DOHH2 (cell line): ENCODE data around the gene PTGFRN.

Source experiments
- H3F3A ChIP-seq: fragments of 200-600 bp; sonication (generic), shearing (Covaris generic); 2 replicates; pipeline ENCODE4 v1.6.0; 2016; ENCODE audit warnings: antibody characterized with exemption, mild to moderate bottlenecking; ENCODE audit not compliant: control insufficient read depth, insufficient read depth
- H3K27ac ChIP-seq: fragments of 200-600 bp; sonication (generic); 2 replicates; pipeline ENCODE4 v1.5.1; 2014; ENCODE audit warnings: low read depth, mild to moderate bottlenecking, low read length, moderate library complexity
- H3K27me3 ChIP-seq: fragments of 200-600 bp; sonication (generic); 2 replicates; pipeline ENCODE4 v1.6.1; 2014; ENCODE audit warnings: mild to moderate bottlenecking, low read length, mixed read lengths; ENCODE audit not compliant: control insufficient read depth
- H3K36me3 ChIP-seq: fragments of 200-600 bp; sonication (generic); 2 replicates; pipeline ENCODE4 v1.6.1; 2014; ENCODE audit warnings: mild to moderate bottlenecking, low read length, moderate library complexity, mixed read lengths; ENCODE audit not compliant: control insufficient read depth
- H3K4me1 ChIP-seq: fragments of 200-600 bp; sonication (generic); 2 replicates; pipeline ENCODE4 v1.6.1; 2014; ENCODE audit warnings: mild to moderate bottlenecking, low read length, mixed read lengths; ENCODE audit not compliant: control insufficient read depth
- H3K4me2 ChIP-seq: fragments of 200-600 bp; sonication (generic); 2 replicates; pipeline ENCODE4 v1.6.0; 2014; ENCODE audit warnings: mild to moderate bottlenecking, low read length, moderate library complexity
- H3K4me3 ChIP-seq: fragments of 200-600 bp; sonication (generic); 2 replicates; pipeline ENCODE4 v1.5.1; 2014; ENCODE audit warnings: mild to moderate bottlenecking, low read length, mixed read lengths
- H3K79me2 ChIP-seq: fragments of 200-600 bp; sonication (generic); 2 replicates; pipeline ENCODE4 v1.6.1; 2014; ENCODE audit warnings: mild to moderate bottlenecking, low read length, mixed read lengths; ENCODE audit not compliant: control insufficient read depth
- H3K9me2 ChIP-seq: fragments of 200-600 bp; sonication (generic); replicated peaks from 2 replicates; pipeline ENCODE4 v1.6.1; 2014; ENCODE audit warnings: mild to moderate bottlenecking, low read length, mixed read lengths; ENCODE audit not compliant: control insufficient read depth
- H3K9me3 ChIP-seq: fragments of 200-600 bp; sonication (generic); 2 replicates; pipeline ENCODE4 v1.6.1; 2014; ENCODE audit warnings: antibody characterized with exemption, low read length, mixed read lengths; ENCODE audit not compliant: control insufficient read depth, insufficient read depth
- H4K20me1 ChIP-seq: fragments of 200-600 bp; sonication (generic); 2 replicates; pipeline ENCODE4 v1.6.0; 2014; ENCODE audit warnings: low read depth, mild to moderate bottlenecking, antibody characterized with exemption, low read length, moderate library complexity; ENCODE audit not compliant: control insufficient read depth, insufficient read depth
- CTCF ChIP-seq: fragments of 200-600 bp; sonication (generic); IDR thresholded peaks from one replicate; pipeline ENCODE4 v1.5.1; 2014; ENCODE audit warnings: antibody characterized with exemption, mild to moderate bottlenecking, low read depth, low read length; ENCODE audit not compliant: poor library complexity, severe bottlenecking
- EZH2phosphoT487 ChIP-seq: fragments of 200-600 bp; sonication (generic); IDR thresholded peaks from 2 replicates; pipeline ENCODE4 v1.6.1; 2017; ENCODE audit warnings: borderline replicate concordance, mild to moderate bottlenecking, antibody characterized with exemption, low read length, moderate library complexity, mixed read lengths

Gene PTGFRN

GRCh38 chr1:116868385-116868784 is 41.3 kb upstream of the PTGFRN start:
- Histone ChIP-seq H3K27me3 (no peaks in the 10 kb centered on the region), H3K27ac (no peak overlapping the region), H3K36me3 (no peaks in the 10 kb centered on the region), H3K9me3 (no peaks in the 10 kb centered on the region), H4K20me1 (no peaks in the 10 kb centered on the region), H3K9me2 (no peaks in the 10 kb centered on the region), H3K4me2 (no peak overlapping the region), H3K4me3 (no peak overlapping the region), H3K79me2 (no peaks in the 10 kb centered on the region), H3K4me1 (no peaks in the 10 kb centered on the region), H3F3A (no peaks in the 10 kb centered on the region)
- TF ChIP-seq EZH2phosphoT487, result no peak
- TF ChIP-seq CTCF, result no peak

- Histone ChIP-seq H3K27me3 (no peaks in the 10 kb centered on the region), H3K79me2 (no peaks in the 10 kb centered on the region), H3K4me2 (no peak overlapping the region), H3K4me1 (no peaks in the 10 kb centered on the region), H3K27ac (no peak overlapping the region), H3K9me3 (no peaks in the 10 kb centered on the region), H3K4me3 (no peak overlapping the region), H3K9me2 (no peaks in the 10 kb centered on the region), H3F3A (no peaks in the 10 kb centered on the region), H4K20me1 (no peaks in the 10 kb centered on the region), H3K36me3 (no peaks in the 10 kb centered on the region)
- TF ChIP-seq CTCF, result no peak
- no peak for TF ChIP-seq EZH2phosphoT487
Measured at GRCh38 chr1:116869611-116870010, 40.1 kb upstream of the PTGFRN start.

GRCh38 chr1:116870300-116870699 is 39.4 kb upstream of the PTGFRN start:
- no peak overlapping the region for H3K4me2 ChIP-seq
- H3K4me1 ChIP-seq, result no peaks in the 10 kb centered on the region
- no peak overlapping the region for H3K4me3 ChIP-seq
- H3K9me2 ChIP-seq, result no peaks in the 10 kb centered on the region
- H3K79me2 ChIP-seq, result no peaks in the 10 kb centered on the region
- no peak for TF ChIP-seq EZH2phosphoT487
- no peak for TF ChIP-seq CTCF
- no peaks in the 10 kb centered on the region for H4K20me1 ChIP-seq
- H3K27me3 ChIP-seq, result no peaks in the 10 kb centered on the region
- no peaks in the 10 kb centered on the region for H3K36me3 ChIP-seq
- no peak overlapping the region for H3K27ac ChIP-seq
- no peaks in the 10 kb centered on the region for H3K9me3 ChIP-seq
- H3F3A ChIP-seq, result no peaks in the 10 kb centered on the region

GRCh38 chr1:116871779-116872146 is 38.0 kb upstream of the PTGFRN start:
- H3F3A ChIP-seq, result no peaks in the 10 kb centered on the region
- no peak overlapping the region for H3K27ac ChIP-seq
- no peak overlapping the region for H3K4me3 ChIP-seq
- H3K36me3 ChIP-seq, result no peaks in the 10 kb centered on the region
- no peaks in the 10 kb centered on the region for H3K4me1 ChIP-seq
- no peaks in the 10 kb centered on the region for H3K79me2 ChIP-seq
- H4K20me1 ChIP-seq, result no peaks in the 10 kb centered on the region
- no peak overlapping the region for H3K4me2 ChIP-seq
- no peaks in the 10 kb centered on the region for H3K9me3 ChIP-seq
- peaks cover 1% of the 10 kb centered on the region; the same call in 1 of the 2 replicates for H3K27me3 ChIP-seq
- no peaks in the 10 kb centered on the region for H3K9me2 ChIP-seq
- TF ChIP-seq EZH2phosphoT487 (no peak), CTCF (no peak)
